Gastroesophageal sphincter (tissue), 4 donors: ENCODE measurements around the gene CMTM8. TPM values are rescaled to one million over a fixed set of nuclear protein-coding genes. Genes with fewer than 3 reads are reported as not detected.
A peak's percentile ranks its signal among the peaks of the same experiment; 100 is the strongest.

ENCODE experiments used
- ATAC-seq: fragments of 150-250 bp; one replicate; pipeline ENCODE4 v1.9.1; 2016; ENCODE audit warnings: mild to moderate bottlenecking, moderate library complexity
- H3K27ac ChIP-seq, 4 donors: fragments of 200-600 bp; sonication (generic) in 3 of 4; 1 replicate in 3 of 4; 2 replicates in 1 of 4; pipeline ENCODE4 v1.5.1; 2016 to 2019
- H3K27me3 ChIP-seq: fragments of 200-600 bp; sonication (generic); one replicate; pipeline ENCODE4 v1.5.1; 2019
- H3K36me3 ChIP-seq, 2 donors: fragments of 200-600 bp; sonication (generic); one replicate each; pipeline ENCODE4 v1.5.1; 2019; ENCODE audit warnings: control low read depth in 1 of 2
- H3K4me1 ChIP-seq, 3 donors: fragments of 200-600 bp; sonication (generic); 1 replicate in 2 of 3; 2 replicates in 1 of 3; pipeline ENCODE4 v1.5.1; 2016 to 2019; ENCODE audit warnings: control low read depth in 2 of 3
- H3K4me3 ChIP-seq, 2 donors: fragments of 200-600 bp; sonication (generic); one replicate each; pipeline ENCODE4 v1.5.1; 2019; ENCODE audit warnings: mild to moderate bottlenecking in 1 of 2, moderate library complexity in 1 of 2
- H3K9me3 ChIP-seq, 3 donors: fragments of 200-600 bp; sonication (generic); one replicate each; pipeline ENCODE4 v1.5.1; 2017 to 2019; ENCODE audit warnings: control low read depth in 2 of 3
- CTCF ChIP-seq, 4 experiments: fragments of 200-600 bp in 2 of 4; fragments of 450-650 bp in 2 of 4; sonication (generic) in 1 of 4; IDR thresholded peaks; one replicate each; pipeline ENCODE4 v1.5.1; 2017 to 2019; ENCODE audit warnings: antibody characterized with exemption in 4 of 4, mild to moderate bottlenecking in 2 of 4, moderate library complexity in 2 of 4
- EP300 ChIP-seq: sonication (generic); formaldehyde crosslinking; IDR thresholded peaks from one replicate; pipeline ENCODE4 v1.6.1; 2017; ENCODE audit warnings: antibody characterized with exemption, mild to moderate bottlenecking
- POLR2A ChIP-seq, 2 donors: fragments of 450-650 bp; IDR thresholded peaks; one replicate each; pipeline ENCODE4 v1.6.1; 2017; ENCODE audit warnings: antibody characterized with exemption in 2 of 2, mild to moderate bottlenecking in 2 of 2, moderate library complexity in 1 of 2
- POLR2AphosphoS5 ChIP-seq: sonication (generic); formaldehyde crosslinking; IDR thresholded peaks from one replicate; pipeline ENCODE4 v1.6.1; 2017; ENCODE audit warnings: antibody characterized with exemption
- WGBS, 2 donors: methylation state at CpG; one replicate each; pipeline ENCODE4 v1.1.5; 2018; ENCODE audit warnings: low coverage in 1 of 2; 5-methylcytosine and 5-hydroxymethylcytosine counted together
- total RNA-seq, 4 donors: library from RNA; depleted of rRNA; stranded (reverse); fragments of >200 nt; gene quantifications; one replicate each; pipeline ENCODE4 v1.1.0, GENCODE V29; 2016

The CMTM8 gene
- total RNA-seq, 4 donors from 2014 or later = 1.2 to 3.1 (median 1.6) TPM

- no peak for ATAC-seq
- TF ChIP-seq EP300 = no peak
- no peak for TF ChIP-seq POLR2A (IDR thresholded peaks at IDR 0.05)
- TF ChIP-seq CTCF (IDR thresholded peaks at IDR 0.05) = no peak
- no peak for TF ChIP-seq POLR2AphosphoS5
- WGBS, 2 donors = 77 to 83% methylated on average over 1 to 8 of the region's 13 CpGs
- Histone ChIP-seq H3K4me3 (no peak overlapping the region), H3K27ac (no peak overlapping the region), H3K27me3 (no peaks in the 10 kb centered on the region), H3K4me1 (no peaks in the 10 kb centered on the region), H3K36me3 (no peaks in the 10 kb centered on the region), H3K9me3 (no peaks in the 10 kb centered on the region)
These were observed 97.1 kb downstream of the CMTM8 start for GRCh38 chr3:32335365-32336112.

GRCh38 chr3:32336113-32336498 is 97.6 kb downstream of the CMTM8 start:
- Histone ChIP-seq H3K27ac (no peak overlapping the region), H3K27me3 (no peaks in the 10 kb centered on the region), H3K4me3 (no peak overlapping the region), H3K9me3 (no peaks in the 10 kb centered on the region), H3K4me1 (no peaks in the 10 kb centered on the region), H3K36me3 (no peaks in the 10 kb centered on the region)
- TF ChIP-seq EP300 (no peak), POLR2A (IDR thresholded peaks at IDR 0.05) (no peak), POLR2AphosphoS5 (no peak)
- no peak for ATAC-seq
- 63% methylated on average over 2 of the region's 2 CpGs; no CpG with 5 or more reads in 1 of the 2 donors for WGBS, 2 donors

GRCh38 chr3:32337505-32337904 is 99.0 kb downstream of the CMTM8 start:
- Histone ChIP-seq H3K4me3 (no peak overlapping the region), H3K4me1 (no peaks in the 10 kb centered on the region)
- no peak for ATAC-seq

GRCh38 chr3:32340039-32340438 is 101.6 kb downstream of the CMTM8 start:
- Histone ChIP-seq H3K27me3 (no peaks in the 10 kb centered on the region), H3K36me3 (no peaks in the 10 kb centered on the region), H3K4me1 (no peaks in the 10 kb centered on the region), H3K27ac (no peak overlapping the region), H3K9me3 (no peaks in the 10 kb centered on the region), H3K4me3 (no peak overlapping the region)
- WGBS, 2 donors = 47 to 79% methylated on average over 5 to 6 of the region's 6 CpGs
- TF ChIP-seq POLR2A (IDR thresholded peaks at IDR 0.05) (no peak), CTCF (IDR thresholded peaks at IDR 0.05) (peak in 3 of 4 experiments; percentile 38 to 40 (median 39)), EP300 (no peak)
- no peak for ATAC-seq

More at GRCh38 chr3:32337505-32337904, 99.0 kb downstream of the CMTM8 start:
- Histone ChIP-seq H3K9me3 (no peaks in the 10 kb centered on the region), H3K27ac (no peak overlapping the region), H3K36me3 (no peaks in the 10 kb centered on the region), H3K27me3 (no peaks in the 10 kb centered on the region)
- no peak for TF ChIP-seq POLR2AphosphoS5
- no peak for TF ChIP-seq EP300
- no peak for TF ChIP-seq CTCF (IDR thresholded peaks at IDR 0.05)
- TF ChIP-seq POLR2A (IDR thresholded peaks at IDR 0.05) = no peak

GRCh38 chr3:32340611-32341365 is 102.3 kb downstream of the CMTM8 start:
- no peak for TF ChIP-seq CTCF (IDR thresholded peaks at IDR 0.05)
- TF ChIP-seq EP300 = no peak
- no peak for TF ChIP-seq POLR2AphosphoS5
- no peak for TF ChIP-seq POLR2A (IDR thresholded peaks at IDR 0.05)
- Histone ChIP-seq H3K4me3 (no peak overlapping the region), H3K36me3 (no peaks in the 10 kb centered on the region), H3K9me3 (no peaks in the 10 kb centered on the region), H3K27ac (no peak overlapping the region), H3K4me1 (no peaks in the 10 kb centered on the region), H3K27me3 (no peaks in the 10 kb centered on the region)
- 67 to 73% methylated on average over 4 to 7 of the region's 7 CpGs for WGBS, 2 donors
- ATAC-seq = no peak
